GM19438 (cell line): ENCODE measurements around the gene FXYD5.

Source experiments
- ATAC-seq: cut with Tn5 transposase; IDR thresholded peaks from one replicate; pipeline ENCODE4 v1.9.1; 2021; ENCODE audit warnings: low read depth; ENCODE audit not compliant: unreplicated experiment

The FXYD5 gene

DNA sequence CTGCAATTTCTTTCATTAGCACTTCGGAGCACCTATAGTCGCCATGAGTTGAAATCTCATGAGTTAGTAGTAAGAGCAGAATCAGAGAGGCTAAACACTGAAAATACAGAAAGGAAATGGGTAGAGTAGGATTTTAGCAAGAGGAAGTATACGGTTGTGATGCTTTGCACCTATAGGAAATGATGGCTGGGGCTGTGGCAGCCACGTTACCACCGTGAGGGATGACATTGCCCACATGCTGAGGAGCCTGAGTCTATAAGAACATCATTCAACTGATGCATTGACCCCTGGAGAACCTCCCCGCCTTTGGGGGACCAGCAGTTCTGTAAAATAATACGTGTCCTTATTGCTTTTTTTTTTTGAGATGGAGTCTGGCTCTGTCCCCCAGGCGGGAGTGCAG, 53.6 kb downstream of the FXYD5 start:
- no peak for ATAC-seq

DNA sequence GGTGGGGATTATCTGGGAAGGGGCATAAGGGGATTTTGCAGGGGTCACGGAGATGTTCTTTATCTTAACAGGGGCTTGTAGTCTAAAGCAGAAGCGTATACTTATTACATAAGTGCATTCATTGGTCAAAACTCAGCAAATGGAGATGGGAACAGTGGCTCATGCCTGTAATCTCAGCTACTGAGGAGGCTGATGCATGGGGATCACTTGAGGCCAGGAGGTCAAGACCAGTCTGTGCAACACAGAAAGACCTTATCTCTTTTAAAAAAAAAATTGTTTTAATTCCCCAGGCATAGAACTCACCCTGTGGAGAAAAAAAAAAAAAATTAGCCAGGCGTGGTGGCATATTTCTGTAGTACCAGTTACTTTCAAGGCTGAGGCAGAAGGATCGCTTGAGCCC, 55.1 kb downstream of the FXYD5 start:
- ATAC-seq = no peak

DNA sequence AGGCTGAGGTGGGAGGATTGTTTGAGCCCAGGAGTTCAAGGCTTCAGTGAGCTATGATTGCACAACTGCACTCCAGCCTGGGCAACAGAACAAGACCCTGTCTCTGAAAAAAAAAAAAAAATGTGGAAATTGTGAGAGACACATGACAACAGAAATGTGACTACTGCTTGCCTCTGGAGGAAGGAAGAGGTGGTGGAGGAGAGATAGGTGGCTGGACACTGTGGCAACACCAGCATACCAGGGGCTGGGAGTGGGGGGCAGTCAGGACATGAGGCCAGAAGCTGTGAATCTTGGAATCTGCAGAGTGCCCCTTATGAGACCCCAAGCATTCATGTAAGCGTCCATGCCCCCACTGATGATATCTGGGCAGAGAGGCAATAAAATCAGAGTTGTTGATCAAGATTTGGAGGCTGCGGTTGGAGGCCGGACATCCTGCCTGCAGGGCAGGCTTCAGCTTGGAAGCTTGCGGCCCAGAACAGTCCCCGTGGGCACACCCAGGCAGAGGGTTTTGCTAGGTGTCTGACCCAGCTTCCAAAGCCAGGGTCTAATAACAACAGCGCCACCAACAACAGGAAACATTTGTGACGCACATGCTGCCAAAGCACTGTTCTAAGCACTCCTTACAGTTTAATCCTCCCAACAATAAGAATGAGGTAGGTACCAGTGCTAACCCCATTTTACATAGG, 57.2 kb downstream of the FXYD5 start:
- no peak for ATAC-seq

DNA sequence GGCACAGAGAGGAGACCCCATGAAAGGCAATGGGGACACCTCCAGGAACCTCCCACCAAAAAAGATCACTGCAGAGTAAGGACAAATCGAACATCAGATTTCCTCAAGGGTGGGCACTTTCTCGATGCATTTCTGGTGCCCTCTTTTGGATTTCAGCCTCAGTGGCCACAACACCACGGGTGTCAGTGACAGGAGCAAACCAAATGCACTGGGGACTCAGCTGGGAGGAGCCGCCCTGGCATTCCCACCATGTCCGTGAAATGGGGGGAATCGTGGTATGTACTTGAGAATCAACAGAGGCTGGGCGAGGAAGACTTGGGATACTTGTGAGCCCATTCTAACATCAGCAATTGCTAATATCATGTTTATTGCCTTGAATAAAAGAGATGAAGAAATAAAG, 57.7 kb downstream of the FXYD5 start:
- no peak for ATAC-seq

DNA sequence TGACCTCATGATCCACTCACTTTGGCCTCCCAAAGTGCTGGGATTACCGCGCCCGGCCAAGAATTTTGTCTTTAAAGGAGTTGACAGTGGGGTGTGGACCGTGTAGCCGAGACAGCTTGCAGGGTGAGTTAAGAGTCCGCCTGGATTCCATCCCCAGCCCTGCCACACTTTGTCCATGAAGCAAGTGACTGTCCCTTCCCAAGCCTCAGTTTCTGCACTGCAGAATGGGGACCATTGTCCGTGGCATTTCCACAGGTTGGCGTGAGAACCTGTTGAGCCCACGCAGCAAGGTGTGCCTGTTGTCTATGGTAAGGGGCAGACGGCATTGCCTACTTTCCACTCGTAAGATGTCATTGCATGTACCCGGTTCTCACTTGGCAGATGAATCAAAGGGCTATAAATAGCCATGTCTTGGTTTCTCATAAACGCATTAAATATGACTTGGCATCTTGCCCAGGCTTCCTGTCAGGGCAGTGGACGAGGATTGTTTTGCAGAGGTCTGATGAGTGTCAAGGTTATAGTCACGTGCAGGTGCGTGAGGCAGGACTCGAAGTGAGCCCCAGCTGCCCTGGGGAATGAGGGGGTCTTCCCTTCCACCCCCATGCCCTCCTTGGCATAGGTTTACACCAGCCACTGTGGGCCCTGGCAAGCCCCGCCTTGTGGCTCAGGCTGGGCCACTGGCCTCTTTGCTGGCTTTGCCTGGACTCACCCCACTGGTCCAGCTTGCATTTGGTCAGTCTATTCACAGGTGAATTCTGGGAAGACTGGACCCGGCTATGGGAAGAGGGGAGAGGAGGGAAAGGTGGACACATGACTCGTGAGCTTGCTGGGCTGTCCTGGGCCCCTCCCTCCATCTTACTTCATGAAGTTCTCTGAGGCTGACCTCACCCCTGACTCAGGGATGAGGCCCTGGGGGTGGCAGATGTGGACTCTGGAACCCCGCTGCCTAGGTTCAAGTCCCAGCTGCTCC, 59.4 kb downstream of the FXYD5 start:
- ATAC-seq = peak; percentile 48

DNA sequence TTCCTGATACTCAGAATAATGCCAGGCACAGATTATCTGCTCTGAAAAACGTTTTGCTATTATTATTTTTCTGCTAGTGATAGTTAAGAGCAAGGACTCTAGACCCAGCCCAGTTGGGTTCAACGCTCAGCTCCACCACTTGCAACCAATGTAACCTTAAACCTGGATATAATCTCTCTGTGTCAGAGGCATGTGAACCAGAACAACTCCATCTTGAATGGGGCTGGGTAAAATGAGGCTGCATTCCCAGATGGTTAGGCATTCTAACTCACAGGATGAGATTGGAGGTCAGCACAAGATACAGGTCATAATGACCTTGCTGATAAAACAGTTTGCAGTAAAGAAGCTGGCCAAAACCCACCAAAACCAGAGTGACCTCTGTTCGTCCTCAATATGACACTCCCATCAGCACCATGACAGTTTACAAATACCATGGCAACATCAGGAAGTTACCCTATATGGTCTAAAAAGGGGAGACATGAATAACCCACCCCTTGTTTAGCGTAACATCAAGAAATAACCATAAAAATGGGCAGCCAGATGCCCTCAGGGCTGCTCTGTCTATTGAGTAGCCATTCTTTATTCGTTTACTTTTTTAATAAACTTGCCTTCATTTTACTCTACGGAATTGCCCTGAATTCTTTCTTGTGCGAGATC, 60.4 kb downstream of the FXYD5 start:
- no peak for ATAC-seq

DNA sequence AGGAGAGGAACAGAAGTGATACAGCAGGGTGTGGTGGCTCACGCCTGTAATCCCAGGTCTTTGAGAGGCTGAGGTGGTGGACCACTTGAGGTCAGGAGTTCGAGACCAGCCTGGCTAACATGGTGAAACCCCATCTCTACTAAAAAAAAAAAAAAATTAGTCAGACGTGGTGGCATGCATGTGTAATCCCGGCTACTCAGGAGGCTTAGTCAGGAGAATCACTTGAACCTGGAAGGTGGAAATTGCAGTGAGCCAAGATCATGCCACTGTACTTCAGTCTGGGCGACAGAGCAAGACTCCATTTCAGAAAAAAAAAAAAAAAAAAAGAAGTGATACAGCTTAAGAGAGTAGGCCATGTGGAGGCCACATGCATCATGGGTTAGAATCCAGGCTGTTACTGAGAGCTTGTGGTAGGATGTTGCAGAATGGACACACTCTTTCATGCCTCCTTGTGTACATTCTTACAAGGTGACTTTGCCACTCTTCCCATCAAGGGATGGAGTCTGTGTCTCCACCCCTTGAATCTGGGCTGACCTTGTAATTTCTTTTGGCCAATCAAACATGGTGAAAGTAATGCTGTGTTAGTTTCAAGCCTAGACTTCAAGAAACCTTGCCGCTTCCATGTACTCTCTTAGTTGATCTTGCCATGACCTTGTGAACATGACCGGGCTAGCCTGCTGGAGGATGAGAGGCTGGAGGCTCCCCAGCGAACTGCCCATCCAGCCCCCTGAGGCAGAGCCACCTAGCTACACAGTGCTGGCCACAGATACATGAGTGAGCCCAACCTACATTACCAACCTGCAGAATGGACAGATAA, 61.7 kb downstream of the FXYD5 start:
- no peak for ATAC-seq

DNA sequence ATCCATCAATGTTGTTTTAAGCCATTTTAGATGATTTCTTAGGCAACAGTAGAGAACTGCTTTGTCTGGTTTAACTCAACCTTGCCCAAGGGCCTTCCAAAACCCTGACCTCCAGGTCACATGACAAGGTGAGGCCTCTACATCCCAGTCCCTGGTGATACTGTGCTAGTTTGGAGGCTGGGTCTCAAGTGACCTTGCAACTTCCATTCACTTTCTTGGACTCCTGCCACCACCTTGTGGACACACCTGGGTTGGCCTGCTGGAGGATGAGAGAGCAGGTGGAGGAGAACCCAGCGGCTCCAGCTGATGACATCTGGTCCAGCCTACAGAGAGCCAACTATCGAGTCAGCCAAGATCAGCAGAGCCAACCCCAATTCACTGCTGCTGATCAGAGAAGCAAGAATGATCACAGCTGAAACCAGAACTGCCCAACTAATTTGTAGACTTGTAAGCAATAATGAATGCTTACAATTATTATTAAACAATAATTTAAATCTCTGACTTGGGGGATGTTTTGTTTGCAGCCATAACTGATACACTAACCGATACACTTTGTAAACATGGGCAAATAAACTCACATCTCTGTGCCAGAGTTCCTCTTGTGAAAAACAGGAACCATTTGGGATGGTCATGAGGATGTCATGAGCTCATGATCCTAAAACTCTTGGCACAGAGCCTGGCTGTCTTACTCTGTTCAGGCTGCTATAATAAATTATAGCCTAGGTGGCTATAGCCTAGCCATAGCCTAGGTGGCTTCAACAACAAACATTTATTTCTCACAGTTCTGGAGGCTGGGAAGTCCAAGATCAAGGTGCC, 62.5 kb downstream of the FXYD5 start:
- ATAC-seq = no peak

DNA sequence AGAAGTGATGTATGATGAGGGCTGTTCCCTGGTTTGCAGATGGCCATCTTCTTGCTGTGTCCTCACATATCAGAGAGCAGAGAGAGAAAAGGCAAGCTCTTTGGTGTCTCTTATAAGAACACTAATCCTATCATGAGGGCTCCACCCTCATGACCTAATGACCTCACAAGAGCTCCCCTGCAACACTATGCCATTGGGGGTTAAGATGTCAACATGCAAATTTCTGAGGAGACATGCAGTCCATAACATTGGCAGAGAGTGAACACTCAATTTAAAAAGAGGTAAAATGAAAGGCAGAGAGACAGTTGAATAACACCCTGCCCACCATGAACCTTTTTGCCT, 63.1 kb downstream of the FXYD5 start:
- no peak for ATAC-seq

DNA sequence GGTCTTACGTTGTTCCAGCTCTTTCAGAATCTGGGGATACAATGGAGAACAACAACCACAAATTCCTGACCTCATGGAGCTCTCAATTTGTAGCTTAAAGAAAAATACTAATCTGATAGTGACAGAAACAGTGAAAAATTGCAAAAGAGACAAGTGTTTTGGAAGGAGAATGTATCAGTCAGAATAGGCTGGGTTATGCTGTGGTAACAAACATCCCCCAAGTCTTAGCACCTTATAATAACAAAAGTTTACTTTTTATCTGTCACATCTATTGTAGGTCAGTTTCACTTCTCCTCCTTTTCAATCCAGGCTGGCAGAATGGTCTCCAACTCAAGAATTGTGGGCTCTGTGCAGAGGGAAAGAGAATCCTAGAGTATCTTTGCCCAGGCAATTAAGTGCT, 64.5 kb downstream of the FXYD5 start:
- no peak for ATAC-seq
